HFF-Myc (cell line): ENCODE results near the gene DEPDC5.

Source experiments
- DNase-seq: peaks from one replicate; pipeline ENCODE4 v3.0.0-alpha.2; 2011; ENCODE audit warnings: low read depth; ENCODE audit errors: extremely low read depth
- H3K4me3 ChIP-seq: replicated peaks from 2 replicates; pipeline ENCODE4 v1.5.1; 2011; ENCODE audit warnings: low read depth, mild to moderate bottlenecking, control low read depth, low read length
- TF ChIP-seq, protein P1 (sequence below): IDR thresholded peaks from 2 replicates; pipeline ENCODE4 v1.5.1; 2012; ENCODE audit warnings: mild to moderate bottlenecking, low read depth, low read length, control low read depth; ENCODE audit errors: missing control alignments

The DEPDC5 gene

GRCh38 chr22:31826443-31826842 lies 72.6 kb downstream of the DEPDC5 start:
- H3K4me3 ChIP-seq, result no peak overlapping the region
- TF ChIP-seq, protein P1, sequence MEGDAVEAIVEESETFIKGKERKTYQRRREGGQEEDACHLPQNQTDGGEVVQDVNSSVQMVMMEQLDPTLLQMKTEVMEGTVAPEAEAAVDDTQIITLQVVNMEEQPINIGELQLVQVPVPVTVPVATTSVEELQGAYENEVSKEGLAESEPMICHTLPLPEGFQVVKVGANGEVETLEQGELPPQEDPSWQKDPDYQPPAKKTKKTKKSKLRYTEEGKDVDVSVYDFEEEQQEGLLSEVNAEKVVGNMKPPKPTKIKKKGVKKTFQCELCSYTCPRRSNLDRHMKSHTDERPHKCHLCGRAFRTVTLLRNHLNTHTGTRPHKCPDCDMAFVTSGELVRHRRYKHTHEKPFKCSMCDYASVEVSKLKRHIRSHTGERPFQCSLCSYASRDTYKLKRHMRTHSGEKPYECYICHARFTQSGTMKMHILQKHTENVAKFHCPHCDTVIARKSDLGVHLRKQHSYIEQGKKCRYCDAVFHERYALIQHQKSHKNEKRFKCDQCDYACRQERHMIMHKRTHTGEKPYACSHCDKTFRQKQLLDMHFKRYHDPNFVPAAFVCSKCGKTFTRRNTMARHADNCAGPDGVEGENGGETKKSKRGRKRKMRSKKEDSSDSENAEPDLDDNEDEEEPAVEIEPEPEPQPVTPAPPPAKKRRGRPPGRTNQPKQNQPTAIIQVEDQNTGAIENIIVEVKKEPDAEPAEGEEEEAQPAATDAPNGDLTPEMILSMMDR, result no peak
- no peak for DNase-seq

GRCh38 chr22:31828739-31829138 lies 74.9 kb downstream of the DEPDC5 start:
- TF ChIP-seq, protein P1, result no peak
- DNase-seq, result no peak
- no peak overlapping the region for H3K4me3 ChIP-seq

DNA sequence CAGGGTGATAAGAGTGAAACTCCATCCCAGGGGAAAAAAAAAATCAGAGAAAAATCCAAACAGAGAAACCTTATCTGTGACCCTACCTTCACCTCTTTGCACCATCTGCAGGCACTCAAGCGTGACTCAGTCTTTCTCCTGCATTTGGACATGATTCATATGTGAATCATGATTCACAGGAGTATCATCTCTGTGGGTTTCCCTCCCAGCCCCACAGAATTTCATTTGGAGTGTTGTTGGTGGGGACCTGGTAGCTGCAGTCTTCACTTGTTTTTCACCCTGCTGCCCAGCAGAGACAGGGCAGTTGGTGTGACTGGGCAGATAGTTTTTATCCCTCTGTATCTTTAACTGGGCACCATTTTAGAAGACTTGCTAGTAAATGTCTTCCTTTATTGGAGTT lies 75.7 kb downstream of the DEPDC5 start:
- H3K4me3 ChIP-seq, result no peak overlapping the region
- DNase-seq, result peak; percentile 85
- TF ChIP-seq, protein P1, result no peak

DNA sequence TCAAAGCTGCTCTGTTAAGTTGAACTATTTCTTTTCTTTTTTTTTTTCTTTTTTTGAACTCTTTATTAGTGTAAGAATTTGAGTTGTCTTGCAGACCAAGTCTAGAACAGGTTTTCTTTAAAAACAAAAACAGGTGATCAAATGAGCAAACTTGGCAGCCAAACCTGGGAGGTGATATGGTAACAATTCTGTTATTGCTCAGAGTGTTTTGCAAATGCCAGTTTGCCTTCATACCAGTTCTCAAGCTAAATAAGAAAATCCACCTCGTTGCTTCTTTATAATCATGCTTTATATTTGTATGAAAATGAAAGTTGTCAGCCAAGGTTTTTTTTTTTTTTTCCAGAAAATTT lies 76.9 kb downstream of the DEPDC5 start:
- no peak overlapping the region for H3K4me3 ChIP-seq
- DNase-seq, result no peak
- TF ChIP-seq, protein P1, result no peak

DNA sequence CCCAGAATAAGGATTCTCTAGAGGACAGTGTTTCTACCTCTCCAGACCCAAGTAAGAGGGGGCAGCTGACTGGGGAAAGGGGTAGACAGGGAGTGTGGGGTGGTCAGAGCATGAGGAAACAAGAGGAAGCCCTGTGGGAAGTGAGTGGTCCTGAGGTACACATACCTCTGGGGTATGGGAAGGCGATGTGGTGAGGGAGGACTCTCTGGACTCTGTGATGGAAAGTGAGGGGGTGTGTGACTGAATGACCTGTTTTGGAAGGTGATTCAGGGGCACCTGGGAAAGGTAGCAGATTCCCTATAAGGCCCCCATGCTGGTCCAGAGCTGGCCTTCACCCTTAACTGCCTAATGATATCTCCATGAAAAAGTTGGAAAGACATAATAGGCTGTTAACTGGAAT lies 80.1 kb downstream of the DEPDC5 start:
- no peak for DNase-seq
- TF ChIP-seq, protein P1, result no peak

DNA sequence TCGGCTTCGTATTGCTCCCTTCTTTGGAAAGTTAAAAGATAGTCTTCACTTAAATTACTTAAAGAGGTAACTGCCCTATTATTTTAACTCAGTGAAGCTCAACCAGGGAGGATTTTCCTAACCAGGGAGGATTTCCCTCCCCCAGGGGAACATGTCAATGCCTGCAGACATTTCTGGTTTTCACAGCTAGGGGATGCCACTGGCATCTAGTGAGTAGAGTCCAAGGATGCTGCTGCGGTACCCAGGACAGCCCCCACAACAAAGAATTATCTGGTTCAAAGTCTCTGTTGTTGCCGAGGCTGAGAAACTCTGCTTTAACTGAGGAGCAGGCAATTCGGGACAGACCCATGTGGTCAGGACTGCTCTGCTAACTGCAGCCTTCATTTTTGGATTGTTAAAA lies 82.2 kb downstream of the DEPDC5 start:
- DNase-seq, result no peak
- TF ChIP-seq, protein P1, result no peak
- no peak overlapping the region for H3K4me3 ChIP-seq

More for the DNA sequence above, 80.1 kb downstream of the DEPDC5 start:
- H3K4me3 ChIP-seq, result no peak overlapping the region

DNA sequence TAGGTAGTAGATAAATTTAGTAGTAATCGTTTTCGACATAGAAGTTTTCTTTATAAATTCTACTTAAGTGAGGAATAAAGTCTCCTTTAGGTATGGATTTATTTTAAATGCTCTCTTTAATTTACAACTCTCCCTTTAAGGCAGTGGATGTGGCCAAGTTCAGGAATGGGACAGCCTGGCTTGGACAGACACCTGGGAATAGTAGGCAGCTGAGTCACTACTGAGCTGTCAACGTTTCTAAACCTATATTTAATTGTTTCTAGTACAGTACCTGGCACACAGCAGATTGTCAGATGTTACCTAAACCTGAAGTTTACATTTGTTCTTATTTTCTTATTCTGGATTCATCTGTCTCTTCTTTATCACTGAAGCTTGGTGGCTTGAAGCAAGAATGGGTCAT lies 85.1 kb downstream of the DEPDC5 start:
- TF ChIP-seq, protein P1, result no peak

More for the DNA sequence above, 85.1 kb downstream of the DEPDC5 start:
- no peak overlapping the region for H3K4me3 ChIP-seq
- no peak for DNase-seq
